HCT116 (cell line): ENCODE results near the gene ZSCAN21. TPM values are rescaled to one million over a fixed set of nuclear protein-coding genes. Genes with fewer than 3 reads are reported as not detected.

Source experiments
- ATAC-seq: fragments of 200-7000 bp; cut with Tn5 transposase; 2 replicates; pipeline ENCODE4 v1.9.1; 2020; ENCODE audit warnings: mild to moderate bottlenecking, moderate library complexity
- BruUV-seq: library from RNA; stranded (reverse); fragments of 400-500 nt; replicated peaks from 2 replicates; lab custom pipeline; 2021; lab: Mats Ljungman, UMichigan
- CTCF ChIA-PET: fragments of 300-600 bp; sonication (Branson Sonifier 250); formaldehyde crosslinking; loops from one replicate; lab custom pipeline; 2021; ENCODE audit warnings: antibody characterized with exemption; lab: Charles Lee
- POLR2A ChIA-PET: fragments of 300-600, 350-600 bp; sonication (Branson Sonifier 250); formaldehyde crosslinking; loops from one replicate; lab custom pipeline; 2021; ENCODE audit warnings: antibody characterized with exemption; lab: Charles Lee
- RAD21 ChIA-PET, 2 experiments: fragments of 300-600 bp; sonication (Branson Sonifier 250); formaldehyde crosslinking; loops; one replicate each; lab custom pipeline; 2023; ENCODE audit warnings: low total read pairs in 2 of 2; ENCODE audit not compliant: uncharacterized antibody in 2 of 2, unreplicated experiment in 2 of 2, low non-redundant PET in 1 of 2; lab: Charles Lee
- DNase-seq: peaks from one replicate; pipeline ENCODE4 v3.0.0-alpha.2; 2010; ENCODE audit warnings: low read depth, low spot score
- H2AFZ ChIP-seq: fragments of 200-600 bp; shearing (Covaris generic), sonication (generic); 2 replicates; pipeline ENCODE4 v1.6.1; 2017; ENCODE audit warnings: low read depth, mixed run types, mixed read lengths, antibody characterized with exemption, low read length; ENCODE audit not compliant: poor library complexity, severe bottlenecking
- H3K27ac ChIP-seq: 2 replicates; pipeline ENCODE4 v1.5.1; 2012; ENCODE audit warnings: low read depth, low read length
- H3K27me3 ChIP-seq: fragments of 200-600 bp; sonication (generic); 2 replicates; pipeline ENCODE4 v1.6.1; 2016; ENCODE audit warnings: mixed run types, low read length, mixed read lengths; ENCODE audit not compliant: insufficient read depth
- H3K36me3 ChIP-seq, 2 experiments: fragments of 200-500 bp in 1 of 2; fragments of 200-600 bp in 1 of 2; sonication (Bioruptor generic) in 1 of 2; sonication (generic) in 1 of 2; 2 replicates each; pipeline versions ENCODE4 v1.5.1 to v1.6.1; 2014 to 2016; ENCODE audit warnings: low read length in 2 of 2, inconsistent platforms in 1 of 2, mixed read lengths in 1 of 2, mixed run types in 1 of 2; ENCODE audit not compliant: insufficient read depth in 2 of 2, control insufficient read depth in 1 of 2
- H3K4me1 ChIP-seq, 2 experiments: fragments of 200-600 bp in 1 of 2; sonication (generic) in 1 of 2; 2 replicates each; pipeline versions ENCODE4 v1.5.1 to v1.6.1; 2012 to 2017; ENCODE audit warnings: low read length in 2 of 2, inconsistent platforms in 1 of 2, mild to moderate bottlenecking in 1 of 2, mixed read lengths in 1 of 2, mixed run types in 1 of 2, moderate library complexity in 1 of 2; ENCODE audit not compliant: insufficient read depth in 2 of 2, control insufficient read depth in 1 of 2
- H3K4me2 ChIP-seq: fragments of 200-600 bp; sonication (generic); 2 replicates; pipeline ENCODE4 v1.6.1; 2017; ENCODE audit warnings: mixed run types, low read length, mixed read lengths
- H3K4me3 ChIP-seq, 2 experiments: fragments of 200-600 bp in 1 of 2; sonication (generic) in 1 of 2; replicated peaks in 1 of 2; 2 replicates each; pipeline ENCODE4 v1.5.1; 2011 to 2016; ENCODE audit warnings: low read length in 2 of 2, control low read depth in 1 of 2, low read depth in 1 of 2, mild to moderate bottlenecking in 1 of 2, mixed read lengths in 1 of 2, mixed run types in 1 of 2
- H3K79me2 ChIP-seq: fragments of 200-600 bp; sonication (generic); 2 replicates; pipeline ENCODE4 v1.6.1; 2017; ENCODE audit warnings: mild to moderate bottlenecking, mixed run types, low read length, moderate library complexity, mixed read lengths; ENCODE audit not compliant: insufficient read depth
- H3K9ac ChIP-seq: fragments of 200-600 bp; sonication (generic); 2 replicates; pipeline ENCODE4 v1.6.1; 2016; ENCODE audit warnings: low read length, mixed read lengths
- H3K9me2 ChIP-seq: fragments of 200-600 bp; sonication (generic), shearing (Covaris generic); 2 replicates; pipeline ENCODE4 v1.6.1; 2017; ENCODE audit warnings: mixed run types, mild to moderate bottlenecking, moderate library complexity; ENCODE audit not compliant: insufficient read depth
- H3K9me3 ChIP-seq, 2 experiments: fragments of 200-500 bp in 1 of 2; fragments of 200-600 bp in 1 of 2; sonication (Bioruptor generic) in 1 of 2; sonication (generic) in 1 of 2; 2 replicates each; pipeline ENCODE4 v1.6.1; 2014 to 2017; ENCODE audit warnings: low read length in 2 of 2, mixed read lengths in 2 of 2, inconsistent platforms in 1 of 2, low read depth in 1 of 2, mild to moderate bottlenecking in 1 of 2, mixed run types in 1 of 2, moderate library complexity in 1 of 2; ENCODE audit not compliant: control insufficient read depth in 1 of 2, insufficient read depth in 1 of 2
- H4K20me1 ChIP-seq: fragments of 200-600 bp; sonication (generic), shearing (Covaris generic); 2 replicates; pipeline ENCODE4 v1.6.1; 2017; ENCODE audit warnings: mixed run types, mild to moderate bottlenecking, moderate library complexity; ENCODE audit not compliant: insufficient read depth
- CBX3 ChIP-seq: IDR thresholded peaks from 2 replicates; pipeline ENCODE4 v1.6.1; 2012; ENCODE audit warnings: low read depth
- CTCF ChIP-seq, 3 experiments: fragments of 200-600 bp in 1 of 3; sonication (generic) in 1 of 3; IDR thresholded peaks in 2 of 3; conservative IDR thresholded peaks in 1 of 3; 2 replicates each; pipeline ENCODE4 v1.5.1; 2012 to 2017; ENCODE audit warnings: low read depth in 2 of 3, low read length in 2 of 3, antibody characterized with exemption in 1 of 3, borderline replicate concordance in 1 of 3, control low read depth in 1 of 3, mild to moderate bottlenecking in 1 of 3, mixed read lengths in 1 of 3, mixed run types in 1 of 3, moderate library complexity in 1 of 3; ENCODE audit not compliant: insufficient read depth in 1 of 3
- EGR1 ChIP-seq: IDR thresholded peaks from 2 replicates; pipeline ENCODE4 v1.6.1; 2012; ENCODE audit warnings: low read depth
- ELF1 ChIP-seq: IDR thresholded peaks from 2 replicates; pipeline ENCODE4 v1.6.1; 2012; ENCODE audit warnings: low read depth, borderline replicate concordance
- JUND ChIP-seq: IDR thresholded peaks from 2 replicates; pipeline ENCODE4 v1.6.1; 2012
- MAX ChIP-seq: IDR thresholded peaks from 2 replicates; pipeline ENCODE4 v1.6.1; 2012
- REST ChIP-seq: IDR thresholded peaks from 2 replicates; pipeline ENCODE4 v1.6.1; 2012; ENCODE audit warnings: low read depth
- SIN3A ChIP-seq: IDR thresholded peaks from 2 replicates; pipeline ENCODE4 v1.6.1; 2012; ENCODE audit warnings: low read depth
- ZFX ChIP-seq: fragments of 450-650 bp; IDR thresholded peaks from 2 replicates; pipeline ENCODE4 v1.6.1; 2017
- ZNF274 ChIP-seq: fragments of 200-500 bp; sonication (Bioruptor generic); IDR thresholded peaks from 2 replicates; pipeline ENCODE4 v1.6.1; 2014; ENCODE audit warnings: mild to moderate bottlenecking, low read depth, low read length, inconsistent platforms
- intact Hi-C: fragments of 100-400 bp; cut with micrococcal nuclease; formaldehyde crosslinking; loops from 2 replicates; pipeline ENCODE4 v1.10.0; 2022
- total RNA-seq: library from RNA; stranded (reverse); gene quantifications from one replicate; pipeline ENCODE4 v1.2.1, GENCODE V29; 2021; ENCODE audit not compliant: unreplicated experiment

Gene ZSCAN21
- total RNA-seq, 1 experiment from 2014 or later = 10.3 TPM

GRCh38 chr7:100029596-100029995, 20.0 kb upstream of the ZSCAN21 start (continued):
- TF ChIP-seq REST (no peak), ZFX (no peak), SIN3A (no peak), ELF1 (no peak), JUND (no peak), EGR1 (no peak), CBX3 (no peak)

GRCh38 chr7:100033526-100033925, 16.0 kb upstream of the ZSCAN21 start:
- no peak overlapping the region for H3K4me3 ChIP-seq
- H3K36me3 ChIP-seq = peaks cover 49 to 50% of the 10 kb centered on the region in 2 experiments; a peak in 3 of 4 replicates
- H3K9me3 ChIP-seq = no peaks in the 10 kb centered on the region
- no peak overlapping the region for H2AFZ ChIP-seq
- POLR2A ChIA-PET = no interaction called here
- intact Hi-C loops = no loop called here
- H4K20me1 ChIP-seq = no peaks in the 10 kb centered on the region
- H3K4me2 ChIP-seq = no peak overlapping the region
- BruUV-seq = no TSS peak
- no peak for TF ChIP-seq MAX
- TF ChIP-seq ZNF274 = no peak
- no peak for TF ChIP-seq CTCF (IDR thresholded peaks at IDR 0.05 in 2 of 3, conservative IDR thresholded peaks at IDR 0.05 in 1 of 3; ENCODE audit: borderline replicate concordance in 1 of 3, insufficient read depth in 1 of 3, low read depth in 2 of 3, low read length in 2 of 3)
- no peak for TF ChIP-seq ZFX
- H3K4me1 ChIP-seq = no peaks in the 10 kb centered on the region
- H3K27ac ChIP-seq = no peak overlapping the region
- H3K79me2 ChIP-seq = no peaks in the 10 kb centered on the region
- CTCF ChIA-PET = no interaction called here
- ATAC-seq = no peak
- RAD21 ChIA-PET = no interaction called here
- DNase-seq = no peak
- no peaks in the 10 kb centered on the region for H3K9me2 ChIP-seq
- H3K9ac ChIP-seq = no peak overlapping the region
- H3K27me3 ChIP-seq = no peaks in the 10 kb centered on the region
